ENCODE data around the gene TSPO2. TPM values are rescaled to one million over a fixed set of nuclear protein-coding genes. Genes with fewer than 3 reads are reported as not detected.

TSPO2 gene
- total RNA-seq, 1 experiment from 2014 or later, result not detected

DNA sequence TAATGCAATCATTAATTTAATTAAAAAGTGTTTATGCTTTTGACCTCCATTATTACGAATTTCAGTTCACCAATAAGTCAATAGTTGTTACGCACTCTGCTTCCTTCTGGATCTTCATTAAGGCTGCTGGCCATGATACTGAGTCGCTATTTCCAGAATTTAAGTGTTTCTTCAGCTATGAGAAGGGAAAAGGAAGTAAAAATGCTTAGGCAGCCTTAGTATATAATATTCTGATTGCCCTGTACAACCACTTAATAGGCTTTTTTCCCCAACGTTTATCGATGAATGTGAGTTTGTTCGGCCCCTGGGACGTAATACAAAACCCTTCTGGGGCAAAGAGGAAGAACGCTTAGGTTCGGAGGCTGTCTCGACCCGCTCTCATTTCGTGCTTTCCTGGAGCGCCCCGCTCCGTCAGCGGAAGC lies 29.2 kb downstream of the TSPO2 start:
- BruUV-seq (replicated peaks), result TSS peak; percentile 60
- RAD21 ChIA-PET (ENCODE audit: low non-redundant PET in 1 of 2, low total read pairs in 2 of 2, uncharacterized antibody in 2 of 2, unreplicated experiment in 2 of 2), result no interaction called here
- Histone ChIP-seq H4K20me1 (ENCODE audit: insufficient read depth) (no peaks in the 10 kb centered on the region), H3K4me1 (ENCODE audit: control insufficient read depth in 1 of 2, insufficient read depth in 2 of 2, low read length in 2 of 2) (peaks cover 7 to 16% of the 10 kb centered on the region in 2 experiments; a peak in 3 of 4 replicates), H3K9me3 (ENCODE audit: control insufficient read depth in 1 of 2, insufficient read depth in 1 of 2, low read depth in 1 of 2, low read length in 2 of 2) (no peaks in the 10 kb centered on the region), H3K36me3 (ENCODE audit: control insufficient read depth in 1 of 2, insufficient read depth in 2 of 2, low read length in 2 of 2) (no peaks in the 10 kb centered on the region), H3K27ac (ENCODE audit: low read depth, low read length) (peak overlapping the region; percentile 98), H3K9ac (ENCODE audit: low read length) (peak overlapping the region; percentile 94), H3K4me2 (ENCODE audit: low read length) (peak overlapping the region; percentile 93), H3K27me3 (ENCODE audit: insufficient read depth, low read length) (no peaks in the 10 kb centered on the region), H3K79me2 (ENCODE audit: insufficient read depth, low read length) (peaks cover 45% of the 10 kb centered on the region), H3K4me3 (replicated peaks in 1 of 2; ENCODE audit: low read depth in 1 of 2, low read length in 2 of 2) (peak overlapping the region; percentile 67 to 77), H3K9me2 (ENCODE audit: insufficient read depth) (no peaks in the 10 kb centered on the region), H2AFZ (ENCODE audit: low read depth, low read length, poor library complexity, severe bottlenecking) (no peak overlapping the region)
- DNase-seq (ENCODE audit: low read depth, low spot score) (no peak), ATAC-seq (no peak)
- POLR2A ChIA-PET, result no interaction called here
- TF ChIP-seq POLR2A (IDR thresholded peaks at IDR 0.05; ENCODE audit: borderline replicate concordance, extremely low read depth, insufficient read depth, insufficient read length), result no peak
- TF ChIP-seq, protein P1, sequence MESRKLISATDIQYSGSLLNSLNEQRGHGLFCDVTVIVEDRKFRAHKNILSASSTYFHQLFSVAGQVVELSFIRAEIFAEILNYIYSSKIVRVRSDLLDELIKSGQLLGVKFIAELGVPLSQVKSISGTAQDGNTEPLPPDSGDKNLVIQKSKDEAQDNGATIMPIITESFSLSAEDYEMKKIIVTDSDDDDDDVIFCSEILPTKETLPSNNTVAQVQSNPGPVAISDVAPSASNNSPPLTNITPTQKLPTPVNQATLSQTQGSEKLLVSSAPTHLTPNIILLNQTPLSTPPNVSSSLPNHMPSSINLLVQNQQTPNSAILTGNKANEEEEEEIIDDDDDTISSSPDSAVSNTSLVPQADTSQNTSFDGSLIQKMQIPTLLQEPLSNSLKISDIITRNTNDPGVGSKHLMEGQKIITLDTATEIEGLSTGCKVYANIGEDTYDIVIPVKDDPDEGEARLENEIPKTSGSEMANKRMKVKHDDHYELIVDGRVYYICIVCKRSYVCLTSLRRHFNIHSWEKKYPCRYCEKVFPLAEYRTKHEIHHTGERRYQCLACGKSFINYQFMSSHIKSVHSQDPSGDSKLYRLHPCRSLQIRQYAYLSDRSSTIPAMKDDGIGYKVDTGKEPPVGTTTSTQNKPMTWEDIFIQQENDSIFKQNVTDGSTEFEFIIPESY (IDR thresholded peaks at IDR 0.05; ENCODE audit: extremely low read depth, insufficient replicate concordance, low read length), result no peak
- TF ChIP-seq FOSL1 (IDR thresholded peaks at IDR 0.05; ENCODE audit: low read depth), result no peak
- no peak for TF ChIP-seq CEBPB (IDR thresholded peaks at IDR 0.05; ENCODE audit: low read depth)
- TF ChIP-seq, protein P2, sequence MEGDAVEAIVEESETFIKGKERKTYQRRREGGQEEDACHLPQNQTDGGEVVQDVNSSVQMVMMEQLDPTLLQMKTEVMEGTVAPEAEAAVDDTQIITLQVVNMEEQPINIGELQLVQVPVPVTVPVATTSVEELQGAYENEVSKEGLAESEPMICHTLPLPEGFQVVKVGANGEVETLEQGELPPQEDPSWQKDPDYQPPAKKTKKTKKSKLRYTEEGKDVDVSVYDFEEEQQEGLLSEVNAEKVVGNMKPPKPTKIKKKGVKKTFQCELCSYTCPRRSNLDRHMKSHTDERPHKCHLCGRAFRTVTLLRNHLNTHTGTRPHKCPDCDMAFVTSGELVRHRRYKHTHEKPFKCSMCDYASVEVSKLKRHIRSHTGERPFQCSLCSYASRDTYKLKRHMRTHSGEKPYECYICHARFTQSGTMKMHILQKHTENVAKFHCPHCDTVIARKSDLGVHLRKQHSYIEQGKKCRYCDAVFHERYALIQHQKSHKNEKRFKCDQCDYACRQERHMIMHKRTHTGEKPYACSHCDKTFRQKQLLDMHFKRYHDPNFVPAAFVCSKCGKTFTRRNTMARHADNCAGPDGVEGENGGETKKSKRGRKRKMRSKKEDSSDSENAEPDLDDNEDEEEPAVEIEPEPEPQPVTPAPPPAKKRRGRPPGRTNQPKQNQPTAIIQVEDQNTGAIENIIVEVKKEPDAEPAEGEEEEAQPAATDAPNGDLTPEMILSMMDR (IDR thresholded peaks at IDR 0.05 in 2 of 3, conservative IDR thresholded peaks at IDR 0.05 in 1 of 3; ENCODE audit: borderline replicate concordance in 1 of 3, insufficient read depth in 1 of 3, low read depth in 2 of 3, low read length in 2 of 3), result no peak
- TF ChIP-seq EZH2 (IDR thresholded peaks at IDR 0.05), result no peak
- TF ChIP-seq RAD21 (IDR thresholded peaks at IDR 0.05; ENCODE audit: low read depth), result no peak
- TF ChIP-seq POLR2AphosphoS5 (IDR thresholded peaks at IDR 0.05; ENCODE audit: low read depth, low read length), result peak; percentile 74; the same call in 1 of the 2 replicates
- 0 out of 2 replicates have a peak, but pooled peaks have one; percentile 6 for TF ChIP-seq CBX3 (IDR thresholded peaks at IDR 0.05; ENCODE audit: low read depth)
- TF ChIP-seq EZH2phosphoT487 (IDR thresholded peaks at IDR 0.05; ENCODE audit: borderline replicate concordance), result no peak
- TF ChIP-seq SIN3A (IDR thresholded peaks at IDR 0.05; ENCODE audit: low read depth), result 0 out of 2 replicates have a peak, but pooled peaks have one; percentile 55
- no peak for TF ChIP-seq ZFX (IDR thresholded peaks at IDR 0.05)
- TF ChIP-seq, protein P3, sequence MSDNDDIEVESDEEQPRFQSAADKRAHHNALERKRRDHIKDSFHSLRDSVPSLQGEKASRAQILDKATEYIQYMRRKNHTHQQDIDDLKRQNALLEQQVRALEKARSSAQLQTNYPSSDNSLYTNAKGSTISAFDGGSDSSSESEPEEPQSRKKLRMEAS (IDR thresholded peaks at IDR 0.05), result 0 out of 2 replicates have a peak, but pooled peaks have one; percentile 9
- intact Hi-C loops (cut with micrococcal nuclease), result no loop called here
- CTCF ChIA-PET, result interaction anchor here (2.8 kb wide), 1 partner anchor 31 kb away, joined by 9 read pairs; the partner anchor contains the start of gene UNC5CL
